ENCODE results near the gene SECISBP2L.

GRCh38 chr15:48968066-48968465 lies 78.2 kb downstream of the SECISBP2L start:
- no peak for TF ChIP-seq ZNF668 (CRISPR knock-in tag; IDR thresholded peaks at IDR 0.05)
- no peak for TF ChIP-seq TBL1XR1 (IDR thresholded peaks at IDR 0.05; ENCODE audit: low read length in 2 of 2)
- TF ChIP-seq MYC (IDR thresholded peaks at IDR 0.05; ENCODE audit: low read depth, low read length) = no peak
- TF ChIP-seq MYC (CRISPR knock-in tag; IDR thresholded peaks at IDR 0.05; ENCODE audit: borderline replicate concordance, low read depth) = no peak
- TF ChIP-seq POLR2A (conservative IDR thresholded peaks at IDR 0.05) = no peak
